Keratinocyte (primary cell): ENCODE data around the gene CNIH4. TPM values are rescaled to one million over a fixed set of nuclear protein-coding genes. Genes with fewer than 3 reads are reported as not detected.

Experiments used
- DNase-seq: peaks from one replicate; pipeline ENCODE4 v3.0.0-alpha.2; 2011; ENCODE audit warnings: low read depth, missing footprints, low spot score
- FAIRE-seq: peaks from 2 replicates; lab custom pipeline; 2011; peaks lifted over from hg19 to GRCh38; lab: Jason Lieb, UNC
- H2AFZ ChIP-seq: 2 replicates; pipeline ENCODE4 v1.6.0; 2012; ENCODE audit warnings: low read length, control low read depth, inconsistent platforms; ENCODE audit not compliant: control insufficient read depth
- H3K27ac ChIP-seq: 2 replicates; pipeline ENCODE4 v1.5.1; 2011; ENCODE audit warnings: low read length; ENCODE audit not compliant: control insufficient read depth, insufficient read depth
- H3K27me3 ChIP-seq: 3 replicates; pipeline ENCODE4 v1.6.0; 2011; ENCODE audit warnings: low read length; ENCODE audit not compliant: control insufficient read depth, insufficient read depth; ENCODE audit errors: extremely low read depth
- H3K36me3 ChIP-seq, 2 experiments: 2 replicates in 1 of 2; 3 replicates in 1 of 2; pipeline ENCODE4 v1.5.1; 2011; ENCODE audit warnings: low read length in 2 of 2, mild to moderate bottlenecking in 1 of 2; ENCODE audit not compliant: control insufficient read depth in 2 of 2, insufficient read depth in 2 of 2; ENCODE audit errors: extremely low read depth in 1 of 2
- H3K4me1 ChIP-seq: 3 replicates; pipeline ENCODE4 v1.5.1; 2011; ENCODE audit warnings: low read length; ENCODE audit not compliant: control insufficient read depth, insufficient read depth; ENCODE audit errors: extremely low read depth
- H3K4me2 ChIP-seq: 3 replicates; pipeline ENCODE4 v1.6.0; 2011; ENCODE audit warnings: low read depth, low read length; ENCODE audit not compliant: control insufficient read depth, insufficient read depth; ENCODE audit errors: extremely low read depth
- H3K4me3 ChIP-seq, 3 experiments: fragments of 200-600 bp in 1 of 3; sonication (generic) in 1 of 3; 2 replicates in 2 of 3; 3 replicates in 1 of 3; pipeline ENCODE4 v1.5.1; 2011 to 2016; ENCODE audit warnings: low read length in 3 of 3, mild to moderate bottlenecking in 3 of 3, control low read depth in 2 of 3, inconsistent platforms in 1 of 3, low read depth in 1 of 3, mixed read lengths in 1 of 3, mixed run types in 1 of 3, moderate library complexity in 1 of 3; ENCODE audit not compliant: control insufficient read depth in 2 of 3, insufficient read depth in 2 of 3; ENCODE audit errors: extremely low read depth in 1 of 3
- H3K79me2 ChIP-seq: 2 replicates; pipeline ENCODE4 v1.6.0; 2012; ENCODE audit warnings: low read length; ENCODE audit not compliant: control insufficient read depth, insufficient read depth
- H3K9ac ChIP-seq: 3 replicates; pipeline ENCODE4 v1.6.0; 2011; ENCODE audit warnings: low read length; ENCODE audit not compliant: control insufficient read depth, insufficient read depth; ENCODE audit errors: extremely low read depth
- H3K9me1 ChIP-seq: 3 replicates; pipeline ENCODE4 v1.6.0; 2011; ENCODE audit warnings: low read length; ENCODE audit not compliant: control insufficient read depth, insufficient read depth; ENCODE audit errors: extremely low read depth
- H3K9me3 ChIP-seq: 2 replicates; pipeline ENCODE4 v1.5.1; 2012; ENCODE audit warnings: low read depth, low read length; ENCODE audit not compliant: control insufficient read depth
- H4K20me1 ChIP-seq: 3 replicates; pipeline ENCODE4 v1.6.0; 2011; ENCODE audit warnings: low read length; ENCODE audit not compliant: control insufficient read depth, insufficient read depth; ENCODE audit errors: extremely low read depth
- EZH2 ChIP-seq: IDR thresholded peaks from one replicate; pipeline ENCODE4 v1.6.1; 2012; ENCODE audit warnings: inconsistent platforms, mild to moderate bottlenecking, low read length, moderate library complexity
- dilution Hi-C: fragments of 300-500 bp; cut with MboI; formaldehyde crosslinking; loops from one replicate; pipeline ENCODE4 v1.7.0; 2020; ENCODE audit warnings: low sequenced_read_pairs; ENCODE audit not compliant: extremely low pct_ligation_motif_present
- polyA plus RNA-seq, 5 experiments: library from polyadenylated mRNA; depleted of rRNA in 3 of 5; stranded (reverse) in 3 of 5; stranded (forward) in 1 of 5; unstranded in 1 of 5; fragments of >200 nt; gene quantifications; 1 replicate in 1 of 5; 2 replicates in 3 of 5; 3 replicates in 1 of 5; pipeline versions ENCODE4 v1.2.1 to v1.2.3, GENCODE V29; 2011 to 2012; ENCODE audit warnings: missing spikeins in 2 of 5, low read depth in 1 of 5, low replicate concordance in 1 of 5
- TF ChIP-seq, protein P1 (sequence below), 3 experiments: IDR thresholded peaks in 1 of 3; conservative IDR thresholded peaks in 1 of 3; optimal IDR thresholded peaks in 1 of 3; 2 replicates in 2 of 3; 3 replicates in 1 of 3; pipeline versions ENCODE3 to v1.5.1; 2011; ENCODE audit warnings: low read length in 3 of 3, mild to moderate bottlenecking in 3 of 3, moderate library complexity in 2 of 3, control low read depth in 1 of 3, inconsistent platforms in 1 of 3; ENCODE audit not compliant: insufficient read depth in 2 of 3; ENCODE audit errors: extremely low read depth in 1 of 3

Gene CNIH4
- polyA plus RNA-seq, 1 donor (not counting 4 experiments of a cell fraction or from before 2014, with no cell fraction given), result 139 TPM

- Histone ChIP-seq H3K79me2 (peaks cover 2% of the 10 kb centered on the region), H2AFZ (no peak overlapping the region), H3K9me3 (no peaks in the 10 kb centered on the region), H3K4me3 (no peak overlapping the region), H3K27me3 (no peaks in the 10 kb centered on the region), H3K36me3 (peaks cover 13 to 15% of the 10 kb centered on the region in 2 experiments), H3K4me1 (no peaks in the 10 kb centered on the region), H3K9me1 (no peaks in the 10 kb centered on the region), H3K4me2 (no peak overlapping the region), H4K20me1 (no peaks in the 10 kb centered on the region), H3K27ac (no peak overlapping the region), H3K9ac (no peak overlapping the region)
- TF ChIP-seq, protein P1, sequence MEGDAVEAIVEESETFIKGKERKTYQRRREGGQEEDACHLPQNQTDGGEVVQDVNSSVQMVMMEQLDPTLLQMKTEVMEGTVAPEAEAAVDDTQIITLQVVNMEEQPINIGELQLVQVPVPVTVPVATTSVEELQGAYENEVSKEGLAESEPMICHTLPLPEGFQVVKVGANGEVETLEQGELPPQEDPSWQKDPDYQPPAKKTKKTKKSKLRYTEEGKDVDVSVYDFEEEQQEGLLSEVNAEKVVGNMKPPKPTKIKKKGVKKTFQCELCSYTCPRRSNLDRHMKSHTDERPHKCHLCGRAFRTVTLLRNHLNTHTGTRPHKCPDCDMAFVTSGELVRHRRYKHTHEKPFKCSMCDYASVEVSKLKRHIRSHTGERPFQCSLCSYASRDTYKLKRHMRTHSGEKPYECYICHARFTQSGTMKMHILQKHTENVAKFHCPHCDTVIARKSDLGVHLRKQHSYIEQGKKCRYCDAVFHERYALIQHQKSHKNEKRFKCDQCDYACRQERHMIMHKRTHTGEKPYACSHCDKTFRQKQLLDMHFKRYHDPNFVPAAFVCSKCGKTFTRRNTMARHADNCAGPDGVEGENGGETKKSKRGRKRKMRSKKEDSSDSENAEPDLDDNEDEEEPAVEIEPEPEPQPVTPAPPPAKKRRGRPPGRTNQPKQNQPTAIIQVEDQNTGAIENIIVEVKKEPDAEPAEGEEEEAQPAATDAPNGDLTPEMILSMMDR (optimal IDR thresholded peaks at IDR 0.05 in 1 of 3, IDR thresholded peaks at IDR 0.05 in 1 of 3, conservative IDR thresholded peaks at IDR 0.05 in 1 of 3; ENCODE audit: extremely low read depth in 1 of 3, insufficient read depth in 2 of 3, low read length in 3 of 3), result no peak
- TF ChIP-seq EZH2, result no peak
- DNase-seq (no peak), FAIRE-seq (no peak)
- dilution Hi-C loops, result no loop called here
Measured at GRCh38 chr1:224375059-224375458, 18.4 kb downstream of the CNIH4 start.

- Histone ChIP-seq H3K79me2 (peaks cover 2% of the 10 kb centered on the region), H3K4me1 (no peaks in the 10 kb centered on the region), H3K27me3 (no peaks in the 10 kb centered on the region), H2AFZ (no peak overlapping the region), H3K9me3 (no peaks in the 10 kb centered on the region), H3K4me3 (no peak overlapping the region), H3K9ac (no peak overlapping the region), H3K27ac (no peak overlapping the region), H3K36me3 (peaks cover 7 to 10% of the 10 kb centered on the region in 2 experiments), H3K9me1 (no peaks in the 10 kb centered on the region), H4K20me1 (no peaks in the 10 kb centered on the region), H3K4me2 (no peak overlapping the region)
- dilution Hi-C loops, result no loop called here
- no peak for DNase-seq
- no peak for TF ChIP-seq EZH2
- TF ChIP-seq, protein P1 (optimal IDR thresholded peaks at IDR 0.05 in 1 of 3, IDR thresholded peaks at IDR 0.05 in 1 of 3, conservative IDR thresholded peaks at IDR 0.05 in 1 of 3; ENCODE audit: extremely low read depth in 1 of 3, insufficient read depth in 2 of 3, low read length in 3 of 3), result no peak
- FAIRE-seq, result no peak
Measured at GRCh38 chr1:224377676-224378006, 21.0 kb downstream of the CNIH4 start.
